AG09309 (cell line): ENCODE data around the gene CFAP57.
A peak's percentile ranks its signal among the peaks of the same experiment; 100 is the strongest.

Experiments used
- DNase-seq: peaks from one replicate; pipeline ENCODE4 v3.0.0-alpha.2; 2010; ENCODE audit warnings: low read depth
- H3K4me3 ChIP-seq: 2 replicates; pipeline ENCODE4 v1.5.1; 2011; ENCODE audit warnings: mild to moderate bottlenecking, low read depth, low read length, moderate library complexity; ENCODE audit not compliant: control insufficient read depth
- TF ChIP-seq, protein P1 (sequence below): IDR thresholded peaks from 2 replicates; pipeline ENCODE4 v1.5.1; 2011; ENCODE audit warnings: mild to moderate bottlenecking, low read depth, low read length, inconsistent platforms; ENCODE audit not compliant: insufficient read depth, control insufficient read depth; ENCODE audit errors: missing control alignments

CFAP57 gene

DNA sequence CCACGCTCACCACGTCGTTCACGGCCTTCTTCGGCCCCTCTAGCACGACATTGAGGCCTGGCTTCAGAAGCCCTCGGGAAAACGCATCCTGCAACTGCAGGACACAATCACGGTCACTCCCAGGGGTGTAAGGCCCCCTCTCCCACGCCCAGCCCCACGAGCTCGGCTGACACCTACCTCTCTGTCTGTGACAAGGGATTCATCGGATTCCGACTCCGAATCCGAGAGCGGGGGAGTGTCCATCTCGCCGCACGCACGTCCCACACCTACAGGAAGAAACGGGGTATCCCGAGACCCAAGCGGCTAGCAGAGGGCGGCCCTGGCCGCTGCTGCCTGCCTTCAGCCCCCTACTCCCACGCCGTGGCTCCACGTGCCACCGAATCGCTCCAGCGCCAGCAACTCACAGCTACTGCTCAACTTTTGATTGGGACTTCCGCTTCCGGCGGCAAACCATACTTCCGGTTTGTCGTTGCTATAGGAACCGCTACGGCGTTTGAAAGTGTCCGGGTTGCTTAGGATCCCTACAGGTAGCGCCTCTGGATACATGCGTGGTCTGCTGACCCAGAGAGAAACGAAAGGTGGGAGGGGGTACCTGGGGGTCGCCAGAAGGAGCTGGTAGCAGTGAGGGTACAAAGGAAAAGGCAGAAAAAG is at the start of gene CFAP57, which contains the start of gene EBNA1BP2:
Gene CFAP57 (plus strand): TSS at position 455 of the 651 bp plus-strand sequence. CDS start 424 bp downstream, outside the sequence.
Gene EBNA1BP2 (minus strand): TSS at position 415 of the 651 bp plus-strand sequence. CDS start 172 bp downstream, at position 243.
- peak; percentile 72 for DNase-seq
- peak within 1 kb of the TSS; percentile 62 for H3K4me3 ChIP-seq
- TF ChIP-seq, protein P1, sequence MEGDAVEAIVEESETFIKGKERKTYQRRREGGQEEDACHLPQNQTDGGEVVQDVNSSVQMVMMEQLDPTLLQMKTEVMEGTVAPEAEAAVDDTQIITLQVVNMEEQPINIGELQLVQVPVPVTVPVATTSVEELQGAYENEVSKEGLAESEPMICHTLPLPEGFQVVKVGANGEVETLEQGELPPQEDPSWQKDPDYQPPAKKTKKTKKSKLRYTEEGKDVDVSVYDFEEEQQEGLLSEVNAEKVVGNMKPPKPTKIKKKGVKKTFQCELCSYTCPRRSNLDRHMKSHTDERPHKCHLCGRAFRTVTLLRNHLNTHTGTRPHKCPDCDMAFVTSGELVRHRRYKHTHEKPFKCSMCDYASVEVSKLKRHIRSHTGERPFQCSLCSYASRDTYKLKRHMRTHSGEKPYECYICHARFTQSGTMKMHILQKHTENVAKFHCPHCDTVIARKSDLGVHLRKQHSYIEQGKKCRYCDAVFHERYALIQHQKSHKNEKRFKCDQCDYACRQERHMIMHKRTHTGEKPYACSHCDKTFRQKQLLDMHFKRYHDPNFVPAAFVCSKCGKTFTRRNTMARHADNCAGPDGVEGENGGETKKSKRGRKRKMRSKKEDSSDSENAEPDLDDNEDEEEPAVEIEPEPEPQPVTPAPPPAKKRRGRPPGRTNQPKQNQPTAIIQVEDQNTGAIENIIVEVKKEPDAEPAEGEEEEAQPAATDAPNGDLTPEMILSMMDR = no peak

DNA sequence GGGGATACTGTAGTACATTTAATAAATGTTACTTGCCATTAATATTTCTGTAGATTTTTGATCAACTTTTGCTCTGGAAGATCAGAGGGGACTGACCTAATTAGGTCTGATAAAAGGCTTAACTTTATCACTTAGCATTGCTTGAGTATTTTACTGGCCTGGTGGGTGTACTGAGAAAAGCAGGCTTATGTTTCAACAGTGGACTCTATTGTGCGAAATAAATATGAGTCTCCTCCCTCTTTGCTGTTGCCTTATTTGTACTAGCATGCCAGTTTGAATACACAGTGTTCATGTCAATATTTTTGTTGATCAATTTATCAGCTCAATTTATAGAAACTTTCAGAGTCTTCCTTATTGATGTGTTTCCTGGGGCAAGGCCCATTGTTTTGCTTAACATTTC is 49.1 kb upstream of the CFAP57 start:
- H3K4me3 ChIP-seq = no peak overlapping the region
- TF ChIP-seq, protein P1 = no peak
- no peak for DNase-seq

DNA sequence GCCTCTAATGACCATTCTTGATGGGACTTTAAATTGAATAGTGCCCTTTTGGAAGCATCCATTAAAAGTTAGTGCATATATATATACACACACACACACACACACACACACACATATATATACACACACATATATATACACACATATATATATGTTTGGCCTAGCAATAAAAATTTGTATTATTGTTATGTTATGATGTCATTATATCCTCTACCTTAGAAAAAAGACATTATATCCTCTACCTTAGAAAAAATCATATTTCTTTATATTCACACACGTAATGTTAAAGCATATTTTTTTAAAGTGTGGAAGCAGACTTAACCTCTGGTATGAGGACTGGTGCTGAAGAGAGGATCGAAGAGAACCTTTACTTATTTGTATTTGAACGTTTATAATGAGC is 43.3 kb upstream of the CFAP57 start:
- TF ChIP-seq, protein P1 = no peak
- no peak overlapping the region for H3K4me3 ChIP-seq
- no peak for DNase-seq

DNA sequence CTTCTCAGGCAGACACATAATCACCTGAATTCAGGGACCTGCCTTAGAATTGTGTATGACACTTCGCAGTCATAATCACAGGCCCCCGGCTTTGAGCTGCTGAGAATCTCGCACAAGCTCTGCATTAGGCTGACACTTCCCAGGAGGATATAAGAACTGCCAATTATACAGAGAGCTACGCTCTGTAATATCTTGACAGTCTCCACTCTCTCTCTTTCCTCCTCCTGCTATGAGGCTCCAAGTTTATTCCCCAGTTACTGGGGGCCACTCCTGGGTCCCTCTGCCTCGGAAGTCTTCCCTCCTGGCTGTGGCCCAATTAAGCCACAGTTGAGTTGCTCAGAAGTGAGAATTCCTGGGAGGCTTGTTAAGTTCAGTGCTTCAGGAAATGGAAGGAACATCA is 42.7 kb upstream of the CFAP57 start:
- TF ChIP-seq, protein P1 = no peak
- no peak for DNase-seq
- H3K4me3 ChIP-seq = no peak overlapping the region

DNA sequence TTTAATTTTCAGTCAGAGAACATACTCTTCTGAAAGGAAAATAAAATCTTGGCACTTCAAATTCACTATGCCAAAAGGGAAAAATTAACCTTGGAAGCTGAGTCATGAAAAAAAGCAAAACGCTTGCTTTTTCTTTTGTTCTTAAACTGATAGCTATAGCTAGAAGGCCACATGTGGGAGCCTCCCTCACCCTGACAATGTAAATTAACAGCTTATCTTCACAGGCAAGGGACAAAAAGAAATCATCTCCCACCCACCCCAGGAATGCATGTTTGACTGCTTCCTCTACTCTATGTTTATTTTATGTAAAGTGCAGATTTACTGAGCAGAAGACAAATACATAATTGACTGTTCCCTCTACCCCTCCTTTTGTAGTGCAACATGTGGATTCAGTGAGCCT is 38.1 kb upstream of the CFAP57 start:
- H3K4me3 ChIP-seq = no peak overlapping the region
- DNase-seq = no peak
- TF ChIP-seq, protein P1 = no peak

DNA sequence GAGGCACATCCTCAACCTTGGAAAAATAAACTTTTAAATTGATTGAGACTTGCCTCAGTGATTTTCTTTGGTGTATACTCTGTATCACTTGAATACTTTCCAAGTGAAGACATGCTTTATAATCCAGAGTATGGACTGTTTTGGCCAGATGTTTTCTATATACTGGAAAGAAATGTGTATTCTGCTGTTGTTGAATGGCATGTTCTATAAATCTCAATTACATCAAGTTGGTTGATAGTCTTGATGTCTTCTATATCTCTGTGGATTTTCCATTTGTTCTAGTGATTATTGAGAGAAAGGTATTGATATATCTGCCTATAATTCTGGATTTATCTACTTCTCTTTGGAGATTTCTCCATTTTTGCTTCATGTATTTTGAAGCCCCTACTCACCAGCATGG is 37.5 kb upstream of the CFAP57 start:
- DNase-seq = no peak
- TF ChIP-seq, protein P1 = no peak

More for the DNA sequence above, 37.5 kb upstream of the CFAP57 start:
- no peak overlapping the region for H3K4me3 ChIP-seq
